HepG2 (cell line): ENCODE data around the gene L3MBTL1. TPM values are rescaled to one million over a fixed set of nuclear protein-coding genes. Genes with fewer than 3 reads are reported as not detected.
A peak's percentile ranks its signal among the peaks of the same experiment; 100 is the strongest.

Experiments
- CREM ChIP-seq, 2 experiments: sonication (generic) in 1 of 2; formaldehyde crosslinking in 1 of 2; IDR thresholded peaks; 2 replicates each; pipeline versions ENCODE4 v1.4.0 to v1.6.1; 2016 to 2020; ENCODE audit warnings: antibody characterized with exemption in 1 of 2, mild to moderate bottlenecking in 1 of 2, missing genetic modification reagents in 1 of 2
- DBP ChIP-seq: sonication (generic); formaldehyde crosslinking; IDR thresholded peaks from 2 replicates; pipeline ENCODE4 v1.4.0; 2020; ENCODE audit warnings: missing genetic modification reagents; ENCODE audit errors: not compliant biosample characterization
- FOXJ3 ChIP-seq: sonication (generic); formaldehyde crosslinking; IDR thresholded peaks from 2 replicates; pipeline ENCODE4 v1.4.0; 2020; ENCODE audit warnings: missing genetic modification reagents, mild to moderate bottlenecking, borderline replicate concordance
- FOXK2 ChIP-seq: fragments of 450-650 bp; IDR thresholded peaks from 2 replicates; pipeline ENCODE4 v1.6.1; 2016
- HMGXB4 ChIP-seq, 2 experiments: sonication (generic) in 1 of 2; formaldehyde crosslinking in 1 of 2; IDR thresholded peaks; 2 replicates each; pipeline versions ENCODE4 v1.4.0 to v1.6.1; 2018 to 2020; ENCODE audit warnings: missing genetic modification reagents in 2 of 2, borderline replicate concordance in 1 of 2, low read depth in 1 of 2, mild to moderate bottlenecking in 1 of 2, missing biosample characterization in 1 of 2
- JUND ChIP-seq: sonication (generic); formaldehyde crosslinking; IDR thresholded peaks from 2 replicates; pipeline ENCODE4 v1.8.0; 2022; ENCODE audit warnings: mild to moderate bottlenecking, missing genetic modification reagents
- MAZ ChIP-seq, 2 experiments: sonication (generic) in 1 of 2; formaldehyde crosslinking in 1 of 2; IDR thresholded peaks; 2 replicates each; pipeline versions ENCODE4 v1.5.0 to v1.6.1; 2012 to 2020; ENCODE audit warnings: low read depth in 2 of 2, mild to moderate bottlenecking in 2 of 2, borderline replicate concordance in 1 of 2, improper control_type of control experiment in 1 of 2, low read length in 1 of 2, missing genetic modification reagents in 1 of 2, moderate library complexity in 1 of 2
- MTA3 ChIP-seq: sonication (generic); formaldehyde crosslinking; IDR thresholded peaks from 2 replicates; pipeline ENCODE4 v1.4.0; 2020; ENCODE audit warnings: missing genetic modification reagents
- MYC ChIP-seq: sonication (generic); formaldehyde crosslinking; IDR thresholded peaks from 2 replicates; pipeline ENCODE4 v1.9.0; 2021; ENCODE audit warnings: missing genetic modification reagents, borderline replicate concordance
- NFATC3 ChIP-seq: sonication (generic); formaldehyde crosslinking; IDR thresholded peaks from 2 replicates; pipeline ENCODE4 v1.5.1; 2020; ENCODE audit warnings: mild to moderate bottlenecking, missing genetic modification reagents
- RCOR2 ChIP-seq: IDR thresholded peaks from 2 replicates; pipeline ENCODE4 v1.6.1; 2016; ENCODE audit warnings: missing biosample characterization, missing genetic modification reagents
- ZNF260 ChIP-seq: sonication (generic); formaldehyde crosslinking; IDR thresholded peaks from 2 replicates; pipeline ENCODE4 v1.4.0; 2020; ENCODE audit warnings: missing genetic modification reagents, low read depth, mild to moderate bottlenecking, borderline replicate concordance
- ZNF501 ChIP-seq: sonication (generic); formaldehyde crosslinking; IDR thresholded peaks from 2 replicates; pipeline ENCODE4 v1.5.1; 2020; ENCODE audit warnings: mild to moderate bottlenecking, moderate library complexity, missing genetic modification reagents
- ZNF83 ChIP-seq: sonication (generic); formaldehyde crosslinking; IDR thresholded peaks from 2 replicates; pipeline ENCODE4 v1.4.0; 2020; ENCODE audit warnings: missing genetic modification reagents, mild to moderate bottlenecking, borderline replicate concordance
- polyA plus RNA-seq, 8 experiments: library from polyadenylated mRNA; depleted of rRNA in 3 of 8; stranded (reverse) in 7 of 8; unstranded in 1 of 8; fragments of >200 nt; fragmentation: Illumina TruSeq in 4 of 8; extraction: Trizol in 4 of 8; gene quantifications; 2 replicates each; pipeline versions ENCODE4 v1.2.1 to v1.2.3, GENCODE V29; 2011 to 2016; ENCODE audit warnings: low read depth in 4 of 8, missing spikeins in 1 of 8, mixed read lengths in 1 of 8; ENCODE audit not compliant: insufficient read depth in 1 of 8
- total RNA-seq, 5 experiments: library from RNA; depleted of rRNA; stranded (reverse); fragments of >200 nt; fragmentation: Illumina TruSeq; extraction: Trizol; gene quantifications; 2 replicates each; pipeline ENCODE4 v1.2.3, GENCODE V29; 2016; ENCODE audit warnings: low read depth in 1 of 5
- TF ChIP-seq, protein P1 (sequence below), 2 experiments: fragments of 450-650 bp in 1 of 2; sonication (generic) in 1 of 2; formaldehyde crosslinking; IDR thresholded peaks; 2 replicates each; pipeline versions ENCODE4 v1.5.0 to v1.8.0; 2020 to 2022; ENCODE audit warnings: mild to moderate bottlenecking in 1 of 2, missing genetic modification reagents in 1 of 2
- TF ChIP-seq, protein P2 (sequence below), 2 experiments: IDR thresholded peaks; 2 replicates each; pipeline ENCODE4 v1.6.1; 2011 to 2012; ENCODE audit warnings: low read length in 2 of 2, borderline replicate concordance in 1 of 2, low read depth in 1 of 2, mild to moderate bottlenecking in 1 of 2, moderate library complexity in 1 of 2
- TF ChIP-seq, protein P3 (sequence below): sonication (generic); formaldehyde crosslinking; IDR thresholded peaks from 2 replicates; pipeline ENCODE4 v1.4.0; 2020; ENCODE audit warnings: mild to moderate bottlenecking, missing genetic modification reagents

The L3MBTL1 gene
- total and polyA plus RNA-seq, 2 of the 13 experiments (the other 11 are each of a cell fraction or from before 2014, with no cell fraction given), result 9.0 to 17.8 TPM

GRCh38 chr20:43584448-43585136 lies 77.1 kb downstream of the L3MBTL1 start (continued):
- TF ChIP-seq FOXJ3 (CRISPR knock-in tag), result no peak
- TF ChIP-seq NFATC3 (CRISPR knock-in tag), result no peak
- no peak for TF ChIP-seq ZNF260 (CRISPR knock-in tag)
- TF ChIP-seq ZNF83 (CRISPR knock-in tag), result no peak
- TF ChIP-seq FOXK2, result no peak
- TF ChIP-seq MYC (CRISPR knock-in tag), result no peak
- TF ChIP-seq MAZ (IDR thresholded peaks at IDR 0.05; ENCODE audit: borderline replicate concordance, low read depth, low read length), result no peak
- no peak for TF ChIP-seq MAZ (CRISPR knock-in tag; IDR thresholded peaks at IDR 0.05; ENCODE audit: low read depth)
- no peak for TF ChIP-seq HMGXB4 (CRISPR knock-in tag; IDR thresholded peaks at IDR 0.05; ENCODE audit: borderline replicate concordance in 1 of 2, low read depth in 1 of 2)
- TF ChIP-seq, protein P1, sequence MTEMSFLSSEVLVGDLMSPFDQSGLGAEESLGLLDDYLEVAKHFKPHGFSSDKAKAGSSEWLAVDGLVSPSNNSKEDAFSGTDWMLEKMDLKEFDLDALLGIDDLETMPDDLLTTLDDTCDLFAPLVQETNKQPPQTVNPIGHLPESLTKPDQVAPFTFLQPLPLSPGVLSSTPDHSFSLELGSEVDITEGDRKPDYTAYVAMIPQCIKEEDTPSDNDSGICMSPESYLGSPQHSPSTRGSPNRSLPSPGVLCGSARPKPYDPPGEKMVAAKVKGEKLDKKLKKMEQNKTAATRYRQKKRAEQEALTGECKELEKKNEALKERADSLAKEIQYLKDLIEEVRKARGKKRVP (CRISPR knock-in tag; IDR thresholded peaks at IDR 0.05), result no peak
- TF ChIP-seq RCOR2 (CRISPR knock-in tag), result 0 out of 2 replicates have a peak, but pooled peaks have one; percentile 17
- TF ChIP-seq, protein P2, sequence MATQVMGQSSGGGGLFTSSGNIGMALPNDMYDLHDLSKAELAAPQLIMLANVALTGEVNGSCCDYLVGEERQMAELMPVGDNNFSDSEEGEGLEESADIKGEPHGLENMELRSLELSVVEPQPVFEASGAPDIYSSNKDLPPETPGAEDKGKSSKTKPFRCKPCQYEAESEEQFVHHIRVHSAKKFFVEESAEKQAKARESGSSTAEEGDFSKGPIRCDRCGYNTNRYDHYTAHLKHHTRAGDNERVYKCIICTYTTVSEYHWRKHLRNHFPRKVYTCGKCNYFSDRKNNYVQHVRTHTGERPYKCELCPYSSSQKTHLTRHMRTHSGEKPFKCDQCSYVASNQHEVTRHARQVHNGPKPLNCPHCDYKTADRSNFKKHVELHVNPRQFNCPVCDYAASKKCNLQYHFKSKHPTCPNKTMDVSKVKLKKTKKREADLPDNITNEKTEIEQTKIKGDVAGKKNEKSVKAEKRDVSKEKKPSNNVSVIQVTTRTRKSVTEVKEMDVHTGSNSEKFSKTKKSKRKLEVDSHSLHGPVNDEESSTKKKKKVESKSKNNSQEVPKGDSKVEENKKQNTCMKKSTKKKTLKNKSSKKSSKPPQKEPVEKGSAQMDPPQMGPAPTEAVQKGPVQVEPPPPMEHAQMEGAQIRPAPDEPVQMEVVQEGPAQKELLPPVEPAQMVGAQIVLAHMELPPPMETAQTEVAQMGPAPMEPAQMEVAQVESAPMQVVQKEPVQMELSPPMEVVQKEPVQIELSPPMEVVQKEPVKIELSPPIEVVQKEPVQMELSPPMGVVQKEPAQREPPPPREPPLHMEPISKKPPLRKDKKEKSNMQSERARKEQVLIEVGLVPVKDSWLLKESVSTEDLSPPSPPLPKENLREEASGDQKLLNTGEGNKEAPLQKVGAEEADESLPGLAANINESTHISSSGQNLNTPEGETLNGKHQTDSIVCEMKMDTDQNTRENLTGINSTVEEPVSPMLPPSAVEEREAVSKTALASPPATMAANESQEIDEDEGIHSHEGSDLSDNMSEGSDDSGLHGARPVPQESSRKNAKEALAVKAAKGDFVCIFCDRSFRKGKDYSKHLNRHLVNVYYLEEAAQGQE (IDR thresholded peaks at IDR 0.05; ENCODE audit: borderline replicate concordance in 1 of 2, low read depth in 1 of 2, low read length in 2 of 2), result no peak
- TF ChIP-seq CREM (IDR thresholded peaks at IDR 0.05), result no peak
- no peak for TF ChIP-seq CREM (CRISPR knock-in tag; IDR thresholded peaks at IDR 0.05)
- TF ChIP-seq MTA3 (CRISPR knock-in tag), result no peak
- TF ChIP-seq JUND (CRISPR knock-in tag), result no peak
- TF ChIP-seq, protein P3, sequence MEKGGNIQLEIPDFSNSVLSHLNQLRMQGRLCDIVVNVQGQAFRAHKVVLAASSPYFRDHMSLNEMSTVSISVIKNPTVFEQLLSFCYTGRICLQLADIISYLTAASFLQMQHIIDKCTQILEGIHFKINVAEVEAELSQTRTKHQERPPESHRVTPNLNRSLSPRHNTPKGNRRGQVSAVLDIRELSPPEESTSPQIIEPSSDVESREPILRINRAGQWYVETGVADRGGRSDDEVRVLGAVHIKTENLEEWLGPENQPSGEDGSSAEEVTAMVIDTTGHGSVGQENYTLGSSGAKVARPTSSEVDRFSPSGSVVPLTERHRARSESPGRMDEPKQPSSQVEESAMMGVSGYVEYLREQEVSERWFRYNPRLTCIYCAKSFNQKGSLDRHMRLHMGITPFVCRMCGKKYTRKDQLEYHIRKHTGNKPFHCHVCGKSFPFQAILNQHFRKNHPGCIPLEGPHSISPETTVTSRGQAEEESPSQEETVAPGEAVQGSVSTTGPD, result no peak
- no peak for TF ChIP-seq DBP (CRISPR knock-in tag)
- TF ChIP-seq ZNF501 (CRISPR knock-in tag), result peak; percentile 39; the same call in 1 of the 2 replicates
